ENCODE results near the gene ZNF485. TPM values are rescaled to one million over a fixed set of nuclear protein-coding genes. Genes with fewer than 3 reads are reported as not detected.
"Not testable (repeated sequence)": the region's sequence is repeated elsewhere in the genome, so short reads cannot be mapped to it uniquely, and the experiment has no call there.

The ZNF485 gene
- total RNA-seq, 4 donors from 2014 or later: 1.1 to 10.9 (median 5.0) TPM

- Histone ChIP-seq H3K27ac (no peak overlapping the region), H3K4me1 (peaks cover 15 to 24% (median 16%) of the 10 kb centered on the region in 3 donors), H3K36me3 (no peaks in the 10 kb centered on the region), H3K4me3 (peak overlapping the region in 2 of 4 donors; percentile 16 to 53), H3K27me3 (peaks cover 0 to 34% (median 0%) of the 10 kb centered on the region in 4 donors), H3K9me3 (peaks cover 0 to 12% (median 0%) of the 10 kb centered on the region in 3 donors)
- intact Hi-C loops (cut with DNase I): no loop called here
- DNase-seq: no peak
- TF ChIP-seq CTCF (IDR thresholded peaks at IDR 0.05) (no peak), POLR2A (IDR thresholded peaks at IDR 0.05) (no peak)
- WGBS, 2 donors: 48 to 57% methylated on average over 6 to 7 of the region's 7 CpGs
Observed at GRCh38 chr10:43595739-43596298, 10.4 kb upstream of the ZNF485 start.

- peaks cover 0 to 12% (median 0%) of the 10 kb centered on the region in 3 donors for H3K9me3 ChIP-seq
- no peak for DNase-seq
- H3K4me1 ChIP-seq: peaks cover 15 to 24% (median 16%) of the 10 kb centered on the region in 3 donors
- H3K27ac ChIP-seq: no peak overlapping the region
- TF ChIP-seq CTCF (IDR thresholded peaks at IDR 0.05) (no peak), POLR2A (IDR thresholded peaks at IDR 0.05) (no peak)
- peaks cover 0 to 28% (median 0%) of the 10 kb centered on the region in 4 donors for H3K27me3 ChIP-seq
- H3K36me3 ChIP-seq: no peaks in the 10 kb centered on the region
- whole genome bisulfite sequencing, 2 donors: 60 to 67% methylated on average over 3 to 4 of the region's 4 CpGs
- intact Hi-C loops (cut with DNase I): no loop called here
- no peak overlapping the region for H3K4me3 ChIP-seq
Observed at GRCh38 chr10:43596546-43596945, 9.7 kb upstream of the ZNF485 start.

DNA sequence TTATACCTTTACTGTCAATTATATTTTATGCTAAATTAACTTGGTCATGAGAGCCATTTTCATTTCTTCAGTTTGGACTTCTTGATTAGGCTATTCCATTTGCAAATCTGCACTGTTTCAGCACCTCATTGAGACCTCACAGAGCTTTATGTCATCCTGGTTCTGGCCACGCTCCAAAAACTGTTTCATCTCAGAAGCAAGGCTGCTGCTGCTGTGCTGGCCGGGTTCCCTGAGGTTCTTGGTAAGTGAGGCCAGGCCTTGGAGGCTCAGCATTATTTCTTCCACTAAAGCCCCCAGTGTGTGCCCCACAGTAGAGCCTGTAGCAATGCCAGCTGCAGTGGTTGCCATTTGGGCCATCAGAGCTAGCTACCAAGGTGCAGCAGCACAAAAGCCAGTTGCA lies 7.8 kb upstream of the ZNF485 start:
- TF ChIP-seq POLR2A (IDR thresholded peaks at IDR 0.05) (no peak), CTCF (IDR thresholded peaks at IDR 0.05) (no peak)
- DNase-seq: no peak
- intact Hi-C loops (cut with DNase I): no loop called here
- H3K27ac ChIP-seq: no peak overlapping the region
- H3K4me3 ChIP-seq: no peak overlapping the region
- peaks cover 15 to 24% (median 16%) of the 10 kb centered on the region in 3 donors for H3K4me1 ChIP-seq
- H3K27me3 ChIP-seq: peaks cover 0 to 16% (median 0%) of the 10 kb centered on the region in 4 donors
- peaks cover 0 to 8% (median 0%) of the 10 kb centered on the region in 3 donors for H3K9me3 ChIP-seq
- no peaks in the 10 kb centered on the region for H3K36me3 ChIP-seq
- 58 to 67% methylated on average over 2 of the region's 2 CpGs for WGBS, 2 donors

GRCh38 chr10:43599333-43599732 lies 6.9 kb upstream of the ZNF485 start:
- intact Hi-C loops (cut with DNase I): no loop called here
- TF ChIP-seq POLR2A (IDR thresholded peaks at IDR 0.05) (no peak), CTCF (IDR thresholded peaks at IDR 0.05) (no peak)
- peaks cover 0 to 8% (median 0%) of the 10 kb centered on the region in 3 donors for H3K9me3 ChIP-seq
- H3K4me3 ChIP-seq: no peak overlapping the region
- 55 to 80% methylated on average over 2 of the region's 2 CpGs for WGBS, 2 donors
- no peak overlapping the region for H3K27ac ChIP-seq
- H3K36me3 ChIP-seq: no peaks in the 10 kb centered on the region
- peaks cover 15 to 24% (median 16%) of the 10 kb centered on the region in 3 donors for H3K4me1 ChIP-seq
- peaks cover 0 to 7% (median 0%) of the 10 kb centered on the region in 4 donors for H3K27me3 ChIP-seq
- no peak for DNase-seq

- H3K27ac ChIP-seq; H3K4me3 ChIP-seq; H3K9me3 ChIP-seq; intact Hi-C loops (cut with DNase I); H3K27me3 ChIP-seq; H3K36me3 ChIP-seq; DNase-seq; H3K4me1 ChIP-seq: not testable (repeated sequence)
- 62 to 87% methylated on average over 6 of the region's 6 CpGs for WGBS, 2 donors
Observed at GRCh38 chr10:43601576-43601975, 4.7 kb upstream of the ZNF485 start.

Data from esophagus squamous epithelium (tissue), 5 donors.